Left ventricle myocardium inferior (tissue), 1 donor: ENCODE measurements around the gene RAP1B. TPM values are rescaled to one million over a fixed set of nuclear protein-coding genes. Genes with fewer than 3 reads are reported as not detected.
"Not testable (repeated sequence)": the region's sequence is repeated elsewhere in the genome, so short reads cannot be mapped to it uniquely, and the experiment has no call there.

ENCODE experiments used
- DNase-seq: peaks from one replicate; pipeline ENCODE4 v3.0.0-alpha.2; 2020
- H3K27ac ChIP-seq: fragments of 200-600 bp; replicated peaks from 2 replicates; pipeline ENCODE4 v1.8.0; 2021
- H3K27me3 ChIP-seq: fragments of 200-600 bp; 2 replicates; pipeline ENCODE4 v1.8.0; 2021; ENCODE audit warnings: low read depth
- H3K36me3 ChIP-seq: fragments of 200-600 bp; 2 replicates; pipeline ENCODE4 v1.8.0; 2021
- H3K4me1 ChIP-seq: fragments of 200-600 bp; 2 replicates; pipeline ENCODE4 v1.8.0; 2021
- H3K4me3 ChIP-seq: fragments of 200-600 bp; 2 replicates; pipeline ENCODE4 v1.8.0; 2021; ENCODE audit warnings: mild to moderate bottlenecking, moderate library complexity
- H3K9me3 ChIP-seq: fragments of 200-600 bp; replicated peaks from 2 replicates; pipeline ENCODE4 v1.8.0; 2021
- intact Hi-C: fragments of 100-400 bp; cut with micrococcal nuclease; formaldehyde crosslinking; loops from one replicate; pipeline ENCODE4 v1.11.0; 2022
- total RNA-seq: library from RNA; stranded (reverse); fragmentation: NEBNext Ultra II Directional; extraction: Animal tissue kit (Norgen Biotek cat#: 25700); gene quantifications from one replicate; pipeline ENCODE4 v1.2.1, GENCODE V29; 2021
- TF ChIP-seq, protein P1 (sequence below): fragments of 200-600 bp; IDR thresholded peaks from 2 replicates; pipeline ENCODE4 v1.8.0; 2021; ENCODE audit warnings: antibody characterized with exemption, mild to moderate bottlenecking, borderline replicate concordance
- donor health status: DM: no; HTN: yes; CAD: no; lungs with severe emphysema.

RAP1B gene
- total RNA-seq, 1 donor from 2014 or later = 41.5 TPM

DNA sequence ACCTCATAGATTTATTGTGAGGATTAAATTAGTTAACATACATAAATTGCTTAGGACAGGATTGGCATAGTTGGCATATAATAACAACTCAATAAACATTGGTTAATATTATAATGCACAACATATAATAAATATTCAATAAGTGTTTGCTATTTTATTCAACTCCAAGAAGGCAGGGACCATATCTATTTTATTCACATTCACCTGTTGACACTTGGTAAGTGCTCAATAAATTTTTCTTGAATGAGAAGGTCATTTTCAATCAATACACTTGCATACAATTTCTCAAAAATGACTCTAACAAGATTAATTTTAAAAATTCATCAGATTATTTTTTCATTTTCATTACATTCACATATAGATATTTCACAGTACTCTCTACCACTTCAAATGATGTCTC, 63.7 kb downstream of the RAP1B start:
- no peak for DNase-seq
- intact Hi-C loops = no loop called here
- Histone ChIP-seq H3K4me1 (no peaks in the 10 kb centered on the region), H3K4me3 (no peak overlapping the region), H3K27ac (no peak overlapping the region), H3K9me3 (no peaks in the 10 kb centered on the region), H3K36me3 (no peaks in the 10 kb centered on the region), H3K27me3 (no peaks in the 10 kb centered on the region)
- TF ChIP-seq, protein P1, sequence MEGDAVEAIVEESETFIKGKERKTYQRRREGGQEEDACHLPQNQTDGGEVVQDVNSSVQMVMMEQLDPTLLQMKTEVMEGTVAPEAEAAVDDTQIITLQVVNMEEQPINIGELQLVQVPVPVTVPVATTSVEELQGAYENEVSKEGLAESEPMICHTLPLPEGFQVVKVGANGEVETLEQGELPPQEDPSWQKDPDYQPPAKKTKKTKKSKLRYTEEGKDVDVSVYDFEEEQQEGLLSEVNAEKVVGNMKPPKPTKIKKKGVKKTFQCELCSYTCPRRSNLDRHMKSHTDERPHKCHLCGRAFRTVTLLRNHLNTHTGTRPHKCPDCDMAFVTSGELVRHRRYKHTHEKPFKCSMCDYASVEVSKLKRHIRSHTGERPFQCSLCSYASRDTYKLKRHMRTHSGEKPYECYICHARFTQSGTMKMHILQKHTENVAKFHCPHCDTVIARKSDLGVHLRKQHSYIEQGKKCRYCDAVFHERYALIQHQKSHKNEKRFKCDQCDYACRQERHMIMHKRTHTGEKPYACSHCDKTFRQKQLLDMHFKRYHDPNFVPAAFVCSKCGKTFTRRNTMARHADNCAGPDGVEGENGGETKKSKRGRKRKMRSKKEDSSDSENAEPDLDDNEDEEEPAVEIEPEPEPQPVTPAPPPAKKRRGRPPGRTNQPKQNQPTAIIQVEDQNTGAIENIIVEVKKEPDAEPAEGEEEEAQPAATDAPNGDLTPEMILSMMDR = no peak

DNA sequence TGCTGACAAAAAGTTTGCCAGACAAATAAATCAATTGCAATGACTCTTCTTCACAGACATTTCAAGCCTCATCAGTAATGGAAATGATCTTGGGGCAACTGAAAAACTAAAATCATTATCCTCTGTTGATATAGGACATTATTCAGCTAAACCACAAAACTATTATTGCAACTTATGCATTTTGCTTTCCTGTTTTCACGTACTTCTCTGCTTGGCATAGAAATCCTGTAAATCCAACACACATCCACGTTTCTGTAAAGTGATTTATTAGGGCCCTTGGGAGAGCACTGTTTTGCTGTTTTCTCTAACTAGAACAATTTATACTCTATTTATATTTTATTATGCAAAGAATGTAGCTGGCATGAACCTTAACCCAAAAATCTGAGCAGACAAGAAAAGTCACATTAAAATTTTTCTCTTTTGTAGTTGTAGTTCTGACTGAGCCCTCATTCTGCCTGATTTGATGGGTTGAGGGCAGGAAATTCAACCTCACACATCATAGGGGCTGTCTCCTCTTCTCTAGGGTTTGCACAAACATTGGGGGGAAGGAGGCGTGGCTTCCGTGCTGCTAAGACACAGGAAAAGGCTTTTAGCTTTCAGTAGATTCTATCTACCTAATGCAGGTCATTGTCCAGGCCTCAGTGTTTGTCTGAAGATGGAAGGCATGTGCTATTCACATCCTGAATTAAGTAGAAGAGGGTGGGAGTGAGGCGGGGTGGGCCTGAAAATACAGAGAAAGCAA, 64.6 kb downstream of the RAP1B start:
- intact Hi-C loops = no loop called here
- no peak overlapping the region for H3K4me3 ChIP-seq
- no peak for DNase-seq
- no peaks in the 10 kb centered on the region for H3K9me3 ChIP-seq
- no peak overlapping the region for H3K27ac ChIP-seq
- no peaks in the 10 kb centered on the region for H3K27me3 ChIP-seq
- H3K36me3 ChIP-seq = no peaks in the 10 kb centered on the region
- TF ChIP-seq, protein P1 = no peak
- H3K4me1 ChIP-seq = no peaks in the 10 kb centered on the region

DNA sequence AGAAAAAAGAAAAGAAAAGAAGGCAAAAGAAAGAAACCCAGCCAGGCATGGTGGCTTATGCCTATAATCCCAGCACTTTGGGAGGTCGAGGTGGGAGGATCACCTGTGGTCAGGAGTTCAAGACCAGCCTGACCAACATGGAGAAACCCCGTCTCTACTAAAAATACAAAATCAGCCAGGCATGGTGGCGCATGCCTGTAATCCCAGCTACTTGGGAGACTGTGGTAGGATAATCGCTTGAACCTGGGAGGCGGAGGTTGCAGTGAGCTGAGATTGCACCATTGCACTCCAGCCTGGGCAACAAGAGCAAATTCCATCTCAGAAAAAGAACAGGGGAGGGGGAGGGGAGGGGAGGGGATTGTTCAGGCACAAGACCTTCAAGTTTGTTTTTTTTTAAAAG, 66.2 kb downstream of the RAP1B start:
- DNase-seq, H3K4me3 ChIP-seq, H3K27me3 ChIP-seq, H3K9me3 ChIP-seq, H3K36me3 ChIP-seq, H3K4me1 ChIP-seq, H3K27ac ChIP-seq, intact Hi-C loops: not testable (repeated sequence)

DNA sequence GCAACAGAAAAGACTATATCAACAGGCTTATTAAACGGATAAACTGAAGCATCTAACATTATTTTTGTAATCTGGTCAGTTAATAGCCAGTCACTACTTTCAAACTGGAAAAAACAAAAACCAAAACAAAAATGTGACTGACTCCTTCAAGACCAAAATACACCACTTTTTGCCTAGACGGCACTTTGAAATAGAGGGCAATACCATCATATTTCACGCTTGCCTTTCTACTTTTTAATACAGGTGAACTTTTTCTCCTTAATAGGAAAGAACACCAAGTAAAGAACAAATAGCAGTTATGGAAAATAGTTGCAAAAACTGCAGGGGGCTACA, 75.5 kb downstream of the RAP1B start:
- intact Hi-C loops = no loop called here
- H3K36me3 ChIP-seq = peaks cover 11% of the 10 kb centered on the region
- H3K27ac ChIP-seq = peak overlapping the region; percentile 85
- peaks cover 23% of the 10 kb centered on the region for H3K4me1 ChIP-seq
- TF ChIP-seq, protein P1 = no peak
- no peak for DNase-seq
- H3K9me3 ChIP-seq = no peaks in the 10 kb centered on the region
- no peaks in the 10 kb centered on the region for H3K27me3 ChIP-seq
- H3K4me3 ChIP-seq = peak overlapping the region; percentile 96

DNA sequence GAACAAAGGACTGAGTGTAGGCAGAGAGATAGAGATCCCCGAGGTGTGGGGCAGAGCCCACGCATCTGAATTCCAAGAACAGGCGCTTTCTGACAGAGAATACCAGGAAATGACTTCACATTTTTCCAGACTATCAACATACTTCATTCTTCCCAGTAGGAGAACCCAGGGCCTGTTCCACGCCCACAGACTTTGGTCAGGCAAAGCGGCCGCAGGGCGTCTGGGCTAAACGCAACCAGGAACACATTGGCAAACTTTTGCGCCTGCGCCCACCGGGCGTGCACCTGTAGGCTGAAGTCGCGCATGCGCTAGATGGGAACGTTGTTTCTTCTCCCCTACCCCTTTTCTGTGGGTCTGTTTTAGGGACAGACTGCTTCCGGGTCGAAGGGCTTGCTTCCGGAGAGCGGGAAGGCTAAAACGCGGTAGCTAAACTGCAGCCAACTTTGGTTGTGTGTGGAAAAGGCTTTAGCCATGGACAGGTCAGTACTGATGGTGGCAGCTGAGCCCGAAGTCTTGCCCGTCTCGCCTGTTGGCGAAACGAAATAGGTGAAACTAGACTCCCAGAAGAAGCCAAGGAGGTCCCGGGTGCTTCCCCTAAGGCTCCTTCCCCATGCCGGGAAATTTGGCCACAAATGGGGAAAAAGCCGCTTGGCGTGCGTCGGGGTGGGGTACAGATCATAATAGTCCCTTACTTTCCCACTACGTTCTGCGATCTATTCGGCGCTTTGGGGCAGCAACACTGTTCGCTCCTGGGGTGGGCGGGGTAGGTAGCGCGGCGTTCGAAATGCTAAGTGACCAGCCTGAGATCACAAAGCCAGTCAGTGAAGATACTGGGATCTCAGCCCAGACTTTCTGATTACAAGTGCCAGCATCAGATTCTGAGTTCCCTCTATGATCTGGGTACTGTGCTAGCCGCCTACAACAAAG, 76.2 kb downstream of the RAP1B start, which contains the start of gene NUP107:
NUP107 (plus strand) TSS at position 384 of the 927 bp plus-strand sequence; CDS start at position 472, 88 bp downstream.
- DNase-seq = peak; percentile 99
- Histone ChIP-seq H3K27ac (peak within 1 kb of the TSS; percentile 85), H3K27me3 (no peaks in the 10 kb centered on the region), H3K4me1 (peaks cover 23% of the 10 kb centered on the region), H3K36me3 (peaks cover 17% of the 10 kb centered on the region), H3K4me3 (peak within 1 kb of the TSS; percentile 96), H3K9me3 (no peaks in the 10 kb centered on the region)
- TF ChIP-seq, protein P1 = peak; percentile 32
- intact Hi-C loops = no loop called here
